OCI-LY7 (cell line): ENCODE data around the gene CACNA2D1. TPM values are rescaled to one million over a fixed set of nuclear protein-coding genes. Genes with fewer than 3 reads are reported as not detected.

ENCODE experiments used
- BruUV-seq: library from RNA; stranded (reverse); fragments of 400-500 nt; replicated peaks from 2 replicates; lab custom pipeline; 2021; lab: Mats Ljungman, UMichigan
- CTCF ChIA-PET: fragments of 300-600 bp; sonication (Branson Sonifier 250); formaldehyde crosslinking; loops from one replicate; lab custom pipeline; 2022; ENCODE audit warnings: antibody characterized with exemption; ENCODE audit not compliant: unreplicated experiment; lab: Charles Lee
- POLR2A ChIA-PET: fragments of 300-600 bp; sonication (Branson Sonifier 250); formaldehyde crosslinking; loops from one replicate; lab custom pipeline; 2022; ENCODE audit warnings: antibody characterized with exemption; lab: Charles Lee
- DNase-seq: peaks from one replicate; pipeline ENCODE4 v3.0.0-alpha.2; 2015; ENCODE audit warnings: low spot score
- H2AFZ ChIP-seq: fragments of 200-600 bp; sonication (generic), shearing (Covaris generic); 2 replicates; pipeline ENCODE4 v1.6.1; 2014; ENCODE audit warnings: mild to moderate bottlenecking, antibody characterized with exemption, low read length, moderate library complexity
- H3K27ac ChIP-seq: fragments of 200-600 bp; sonication (generic); 2 replicates; pipeline ENCODE4 v1.5.1; 2014; ENCODE audit warnings: mixed run types, low read depth, mild to moderate bottlenecking, moderate library complexity, low read length, inconsistent platforms; ENCODE audit not compliant: poor library complexity, severe bottlenecking
- H3K36me3 ChIP-seq: fragments of 200-600 bp; sonication (generic); 2 replicates; pipeline ENCODE4 v1.6.1; 2014; ENCODE audit warnings: mild to moderate bottlenecking, antibody characterized with exemption, low read length, moderate library complexity, mixed read lengths; ENCODE audit not compliant: insufficient read depth
- H3K4me1 ChIP-seq: fragments of 200-600 bp; sonication (generic); 2 replicates; pipeline ENCODE4 v1.5.1; 2014; ENCODE audit warnings: mild to moderate bottlenecking, low read length; ENCODE audit not compliant: insufficient read depth, poor library complexity, severe bottlenecking
- H3K4me2 ChIP-seq: fragments of 200-600 bp; sonication (generic); 2 replicates; pipeline ENCODE4 v1.6.1; 2014; ENCODE audit warnings: mild to moderate bottlenecking, low read length
- H3K4me3 ChIP-seq: fragments of 200-600 bp; sonication (generic); 2 replicates; pipeline ENCODE4 v1.5.1; 2014; ENCODE audit warnings: mild to moderate bottlenecking, low read depth, low read length; ENCODE audit not compliant: poor library complexity, severe bottlenecking
- H3K79me2 ChIP-seq: fragments of 200-600 bp; sonication (generic); 2 replicates; pipeline ENCODE4 v1.6.1; 2016; ENCODE audit warnings: low read depth, mild to moderate bottlenecking, low read length, moderate library complexity, mixed read lengths; ENCODE audit not compliant: insufficient read depth
- H3K9me2 ChIP-seq: fragments of 200-600 bp; sonication (generic); 2 replicates; pipeline ENCODE4 v1.6.1; 2016; ENCODE audit warnings: mild to moderate bottlenecking, low read length, mixed read lengths; ENCODE audit not compliant: insufficient read depth
- H3K9me3 ChIP-seq: fragments of 200-600 bp; sonication (generic); 2 replicates; pipeline ENCODE4 v1.6.1; 2014; ENCODE audit warnings: mild to moderate bottlenecking, mixed run types, low read length, mixed read lengths
- H4K20me1 ChIP-seq: fragments of 200-600 bp; sonication (generic); 2 replicates; pipeline ENCODE4 v1.6.1; 2014; ENCODE audit warnings: mild to moderate bottlenecking, antibody characterized with exemption, low read length, moderate library complexity, mixed read lengths; ENCODE audit not compliant: insufficient read depth
- CTCF ChIP-seq: fragments of 200-600 bp; sonication (generic); conservative IDR thresholded peaks from 2 replicates; pipeline ENCODE4 v1.5.1; 2014; ENCODE audit warnings: mild to moderate bottlenecking, antibody characterized with exemption, low read length, moderate library complexity, mixed read lengths
- EZH2phosphoT487 ChIP-seq: fragments of 200-600 bp; sonication (generic); IDR thresholded peaks from 2 replicates; pipeline ENCODE4 v1.6.1; 2018; ENCODE audit warnings: low read depth, borderline replicate concordance, mild to moderate bottlenecking, mixed run types, antibody characterized with exemption, low read length, moderate library complexity, mixed read lengths
- intact Hi-C: fragments of 100-400 bp; cut with micrococcal nuclease; formaldehyde crosslinking; loops from one replicate; pipeline ENCODE4 v1.10.0; 2022; ENCODE audit not compliant: unreplicated experiment
- total RNA-seq, 2 experiments: library from RNA; depleted of rRNA in 1 of 2; stranded (reverse); fragments of >200 nt in 1 of 2; shearing (Covaris generic) in 1 of 2; gene quantifications; 2 replicates each; pipeline ENCODE4 v1.2.3, GENCODE V29; 2014 to 2022

CACNA2D1 gene
- total RNA-seq, 2 experiments from 2014 or later = not detected

GRCh38 chr7:82078807-82079206 lies 364.8 kb downstream of the CACNA2D1 start:
- H2AFZ ChIP-seq = no peak overlapping the region
- POLR2A ChIA-PET = interaction anchor here (0.6 to 1.1 kb wide), 3 partner anchors 12 to 334 kb away, joined by 3 read pairs; no protein-coding TSS in a partner anchor

GRCh38 chr7:82071468-82071867 lies 372.1 kb downstream of the CACNA2D1 start:
- no peaks in the 10 kb centered on the region for H3K9me2 ChIP-seq
- no peak for TF ChIP-seq EZH2phosphoT487
- no peak for TF ChIP-seq CTCF
- POLR2A ChIA-PET = interaction anchor here (0.5 to 1.1 kb wide), 2 partner anchors 9 to 34 kb away, joined by 3 to 4 read pairs; no protein-coding TSS in a partner anchor
- no TSS peak for BruUV-seq
- DNase-seq = no peak
- CTCF ChIA-PET = no interaction called here
- intact Hi-C loops = no loop called here
- H3K79me2 ChIP-seq = no peaks in the 10 kb centered on the region
- no peaks in the 10 kb centered on the region for H3K4me1 ChIP-seq
- H3K9me3 ChIP-seq = no peaks in the 10 kb centered on the region
- H2AFZ ChIP-seq = no peak overlapping the region
- H3K36me3 ChIP-seq = no peaks in the 10 kb centered on the region
- no peak overlapping the region for H3K4me3 ChIP-seq
- H3K27ac ChIP-seq = no peak overlapping the region
- H3K4me2 ChIP-seq = no peak overlapping the region
- no peaks in the 10 kb centered on the region for H4K20me1 ChIP-seq

More at GRCh38 chr7:82078807-82079206, 364.8 kb downstream of the CACNA2D1 start:
- H3K36me3 ChIP-seq = no peaks in the 10 kb centered on the region
- no peak overlapping the region for H3K4me3 ChIP-seq
- CTCF ChIA-PET = no interaction called here
- DNase-seq = no peak
- intact Hi-C loops = no loop called here
- no peak overlapping the region for H3K27ac ChIP-seq
- H3K79me2 ChIP-seq = no peaks in the 10 kb centered on the region
- TF ChIP-seq CTCF = no peak
- no peak for TF ChIP-seq EZH2phosphoT487
- BruUV-seq = no TSS peak
- no peaks in the 10 kb centered on the region for H3K9me3 ChIP-seq
- no peaks in the 10 kb centered on the region for H4K20me1 ChIP-seq
- no peaks in the 10 kb centered on the region for H3K4me1 ChIP-seq
- no peaks in the 10 kb centered on the region for H3K9me2 ChIP-seq
- H3K4me2 ChIP-seq = no peak overlapping the region

- DNase-seq = no peak
- Histone ChIP-seq H4K20me1 (no peaks in the 10 kb centered on the region; the same call in 1 of the 2 replicates), H3K36me3 (no peaks in the 10 kb centered on the region), H3K4me3 (no peak overlapping the region), H3K4me1 (no peaks in the 10 kb centered on the region), H3K79me2 (no peaks in the 10 kb centered on the region), H3K27ac (no peak overlapping the region), H3K4me2 (no peak overlapping the region), H2AFZ (no peak overlapping the region), H3K9me3 (no peaks in the 10 kb centered on the region), H3K9me2 (no peaks in the 10 kb centered on the region)
- POLR2A ChIA-PET = interaction anchor here (0.6 kb wide), 1 partner anchor 115 kb away, joined by 3 read pairs; no protein-coding TSS in a partner anchor
- BruUV-seq = no TSS peak
- TF ChIP-seq CTCF (no peak), EZH2phosphoT487 (no peak)
- intact Hi-C loops = no loop called here
- CTCF ChIA-PET = no interaction called here
Observed at GRCh38 chr7:82067628-82068264, 375.8 kb downstream of the CACNA2D1 start.
